HEK293 (cell line): ENCODE data around the gene TMEM183A.

ENCODE experiments used
- CTCF ChIA-PET: fragments of 350-600 bp; formaldehyde crosslinking; extraction: SDS; loops from one replicate; lab custom pipeline; 2021; ENCODE audit warnings: antibody characterized with exemption; lab: Yijun Ruan, JAX
- POLR2A ChIA-PET: fragments of 300-600 bp; formaldehyde crosslinking; extraction: SDS; loops from one replicate; lab custom pipeline; 2020; ENCODE audit warnings: antibody characterized with exemption, inconsistent platforms; lab: Yijun Ruan, JAX
- H3K27ac ChIP-seq: fragments of 200-500 bp; sonication (Bioruptor generic); 2 replicates; pipeline ENCODE4 v1.5.1; 2014; ENCODE audit warnings: low read depth, low read length, control low read depth, inconsistent platforms; ENCODE audit errors: extremely low read depth
- H3K36me3 ChIP-seq, 2 experiments: fragments of 200-500 bp in 1 of 2; sonication (Bioruptor generic) in 1 of 2; 1 replicate in 1 of 2; 2 replicates in 1 of 2; pipeline ENCODE4 v1.5.1; 2014 to 2017; ENCODE audit warnings: inconsistent platforms in 2 of 2, low read length in 2 of 2; ENCODE audit not compliant: control insufficient read depth in 2 of 2, insufficient read depth in 1 of 2
- H3K4me1 ChIP-seq: fragments of 200-500 bp; sonication (Bioruptor generic); 2 replicates; pipeline ENCODE4 v1.5.1; 2014; ENCODE audit warnings: mild to moderate bottlenecking, low read length, inconsistent platforms; ENCODE audit not compliant: control insufficient read depth, insufficient read depth
- H3K4me3 ChIP-seq: 2 replicates; pipeline ENCODE4 v1.5.1; 2011; ENCODE audit warnings: low read depth, mild to moderate bottlenecking, control low read depth, low read length, moderate library complexity
- H3K9me3 ChIP-seq: fragments of 200-500 bp; sonication (Bioruptor generic); 2 replicates; pipeline ENCODE4 v1.5.1; 2014; ENCODE audit warnings: low read depth, low read length, inconsistent platforms; ENCODE audit not compliant: control insufficient read depth, insufficient read depth
- EGR2 ChIP-seq: fragments of 450-650 bp; formaldehyde crosslinking; IDR thresholded peaks from 2 replicates; pipeline ENCODE4 v1.5.1; 2016; ENCODE audit warnings: low read depth, missing biosample characterization, missing genetic modification characterization
- HOXC10 ChIP-seq: sonication (generic); formaldehyde crosslinking; IDR thresholded peaks from 2 replicates; pipeline ENCODE4 v1.8.1; 2023; ENCODE audit warnings: mild to moderate bottlenecking, missing genetic modification reagents
- MYNN ChIP-seq: fragments of 450-650 bp; formaldehyde crosslinking; IDR thresholded peaks from 2 replicates; pipeline ENCODE4 v1.5.1; 2016; ENCODE audit warnings: missing biosample characterization, missing genetic modification characterization, borderline replicate concordance
- OSR2 ChIP-seq: fragments of 450-650 bp; formaldehyde crosslinking; IDR thresholded peaks from 2 replicates; pipeline ENCODE4 v1.5.1; 2016; ENCODE audit warnings: missing biosample characterization, missing genetic modification characterization
- SCRT2 ChIP-seq: fragments of 450-650 bp; formaldehyde crosslinking; IDR thresholded peaks from 2 replicates; pipeline ENCODE4 v1.5.1; 2016; ENCODE audit warnings: missing biosample characterization, missing genetic modification characterization
- SP7 ChIP-seq: fragments of 450-650 bp; formaldehyde crosslinking; IDR thresholded peaks from 2 replicates; pipeline ENCODE4 v1.5.1; 2016; ENCODE audit warnings: missing biosample characterization, missing genetic modification characterization
- ZBTB20 ChIP-seq: fragments of 450-650 bp; formaldehyde crosslinking; IDR thresholded peaks from 2 replicates; pipeline ENCODE4 v1.5.1; 2016; ENCODE audit warnings: missing biosample characterization, missing genetic modification characterization
- ZBTB21 ChIP-seq: fragments of 450-650 bp; formaldehyde crosslinking; IDR thresholded peaks from 2 replicates; pipeline ENCODE4 v1.5.1; 2017; ENCODE audit warnings: missing biosample characterization, missing genetic modification characterization
- ZBTB48 ChIP-seq: fragments of 450-650 bp; formaldehyde crosslinking; IDR thresholded peaks from 2 replicates; pipeline ENCODE4 v1.5.1; 2016; ENCODE audit warnings: missing biosample characterization, missing genetic modification characterization
- ZFP69B ChIP-seq: fragments of 450-650 bp; formaldehyde crosslinking; IDR thresholded peaks from 2 replicates; pipeline ENCODE4 v1.5.1; 2016; ENCODE audit warnings: missing biosample characterization, missing genetic modification characterization
- ZIC2 ChIP-seq: fragments of 450-650 bp; formaldehyde crosslinking; IDR thresholded peaks from 2 replicates; pipeline ENCODE4 v1.5.1; 2016; ENCODE audit warnings: missing biosample characterization, missing genetic modification characterization
- ZNF10 ChIP-seq: fragments of 450-650 bp; formaldehyde crosslinking; IDR thresholded peaks from 2 replicates; pipeline ENCODE4 v1.5.1; 2017; ENCODE audit warnings: missing biosample characterization, missing genetic modification characterization
- ZNF146 ChIP-seq: fragments of 450-650 bp; formaldehyde crosslinking; IDR thresholded peaks from 2 replicates; pipeline ENCODE4 v1.5.1; 2016; ENCODE audit warnings: missing biosample characterization, missing genetic modification characterization
- ZNF175 ChIP-seq: fragments of 450-650 bp; formaldehyde crosslinking; IDR thresholded peaks from 2 replicates; pipeline ENCODE4 v1.5.1; 2016; ENCODE audit warnings: missing biosample characterization, missing genetic modification characterization
- ZNF221 ChIP-seq: fragments of 450-650 bp; formaldehyde crosslinking; IDR thresholded peaks from 2 replicates; pipeline ENCODE4 v1.5.1; 2017; ENCODE audit warnings: missing biosample characterization, missing genetic modification characterization, borderline replicate concordance
- ZNF302 ChIP-seq: fragments of 450-650 bp; formaldehyde crosslinking; IDR thresholded peaks from 2 replicates; pipeline ENCODE4 v1.5.1; 2016; ENCODE audit warnings: missing biosample characterization, missing genetic modification characterization, low read depth
- ZNF341 ChIP-seq: fragments of 450-650 bp; formaldehyde crosslinking; IDR thresholded peaks from 2 replicates; pipeline ENCODE4; 2016; ENCODE audit warnings: low read depth, missing biosample characterization, missing genetic modification characterization
- ZNF48 ChIP-seq: fragments of 450-650 bp; formaldehyde crosslinking; IDR thresholded peaks from 2 replicates; pipeline ENCODE4 v1.5.1; 2016; ENCODE audit warnings: missing biosample characterization, missing genetic modification characterization
- ZNF571 ChIP-seq: fragments of 450-650 bp; formaldehyde crosslinking; IDR thresholded peaks from 2 replicates; pipeline ENCODE4 v1.5.0; 2017; ENCODE audit warnings: missing biosample characterization, missing genetic modification characterization
- ZNF621 ChIP-seq: fragments of 450-650 bp; formaldehyde crosslinking; IDR thresholded peaks from 2 replicates; pipeline ENCODE4 v1.5.1; 2017; ENCODE audit warnings: missing biosample characterization, missing genetic modification characterization
- ZNF629 ChIP-seq: fragments of 450-650 bp; formaldehyde crosslinking; IDR thresholded peaks from 2 replicates; pipeline ENCODE4 v1.5.1; 2017; ENCODE audit warnings: missing biosample characterization, missing genetic modification characterization
- ZXDB ChIP-seq: fragments of 450-650 bp; formaldehyde crosslinking; IDR thresholded peaks from 2 replicates; pipeline ENCODE4 v1.5.1; 2016; ENCODE audit warnings: missing biosample characterization, missing genetic modification characterization
- TF ChIP-seq, protein P1 (sequence below): fragments of 450-650 bp; formaldehyde crosslinking; IDR thresholded peaks from 2 replicates; pipeline ENCODE4 v1.5.1; 2016; ENCODE audit warnings: missing biosample characterization, missing genetic modification characterization
- TF ChIP-seq, protein P2 (sequence below): fragments of 450-650 bp; formaldehyde crosslinking; IDR thresholded peaks from 2 replicates; pipeline ENCODE4 v1.5.1; 2016; ENCODE audit warnings: missing biosample characterization, missing genetic modification characterization
- TF ChIP-seq, protein P3 (sequence below): fragments of 450-650 bp; formaldehyde crosslinking; IDR thresholded peaks from 2 replicates; pipeline ENCODE4 v1.5.1; 2016; ENCODE audit warnings: missing biosample characterization, missing genetic modification characterization

TMEM183A gene

DNA sequence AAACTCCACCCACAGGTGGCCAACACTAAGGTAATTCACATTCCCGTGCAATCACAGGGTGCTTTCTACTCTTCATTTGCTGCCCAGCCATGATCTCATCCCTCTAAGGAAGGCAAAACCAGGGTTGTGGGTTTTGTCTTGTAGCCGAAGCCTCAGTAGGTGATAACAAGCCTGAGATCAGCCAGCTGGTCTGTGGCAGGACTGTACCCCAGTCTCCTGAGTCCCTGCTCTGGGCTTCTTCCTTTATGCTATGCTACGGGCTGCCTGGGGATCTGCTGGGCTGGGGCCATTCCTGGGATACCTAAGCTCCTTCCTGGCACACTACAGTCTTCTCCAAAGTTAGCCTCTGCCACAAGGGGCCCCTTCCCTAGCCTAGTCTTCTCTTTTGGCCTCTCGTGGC lies 29.0 kb downstream of the TMEM183A start:
- POLR2A ChIA-PET = interaction anchor here (1.3 kb wide), 1 partner anchor 29 kb away, joined by 5 read pairs; the partner anchor contains the start of gene TMEM183A
- Histone ChIP-seq H3K4me1 (no peaks in the 10 kb centered on the region; the same call in 1 of the 2 replicates), H3K9me3 (no peaks in the 10 kb centered on the region), H3K27ac (no peak overlapping the region), H3K4me3 (no peak overlapping the region), H3K36me3 (no peaks in the 10 kb centered on the region)
- CTCF ChIA-PET = interaction anchor here (0.6 to 23.3 kb wide), 9 partner anchors 8 to 231 kb away, joined by 3 to 526 read pairs (median 5); no protein-coding TSS in a partner anchor
- TF ChIP-seq SCRT2 (tag by site-specific recombination) (peak; percentile 27; the same call in 1 of the 2 replicates), ZBTB20 (tag by site-specific recombination) (peak; percentile 27), ZNF48 (tag by site-specific recombination) (no peak)

- H3K9me3 ChIP-seq = no peaks in the 10 kb centered on the region
- ChIA-PET CTCF (interaction anchor here (0.6 to 23.3 kb wide), 6 partner anchors 81 to 230 kb away, joined by 3 to 526 read pairs (median 8); no protein-coding TSS in a partner anchor), POLR2A (interaction anchor here (1.3 kb wide), 1 partner anchor 30 kb away, joined by 5 read pairs; the partner anchor contains the start of gene TMEM183A)
- H3K4me1 ChIP-seq = no peaks in the 10 kb centered on the region; the same call in 1 of the 2 replicates
- TF ChIP-seq ZNF48 (tag by site-specific recombination) = no peak
- no peak for TF ChIP-seq ZNF621
- TF ChIP-seq ZNF175 (tag by site-specific recombination) = no peak
- no peak for TF ChIP-seq ZNF571 (tag by site-specific recombination)
- 0 out of 2 replicates have a peak, but pooled peaks have one; percentile 17 for TF ChIP-seq ZNF341 (tag by site-specific recombination)
- no peak for TF ChIP-seq ZXDB (tag by site-specific recombination)
- no peak for TF ChIP-seq SCRT2 (tag by site-specific recombination)
- no peaks in the 10 kb centered on the region for H3K36me3 ChIP-seq
- no peak overlapping the region for H3K27ac ChIP-seq
- H3K4me3 ChIP-seq = no peak overlapping the region
Measured at GRCh38 chr1:203036537-203036936, 29.4 kb downstream of the TMEM183A start.

DNA sequence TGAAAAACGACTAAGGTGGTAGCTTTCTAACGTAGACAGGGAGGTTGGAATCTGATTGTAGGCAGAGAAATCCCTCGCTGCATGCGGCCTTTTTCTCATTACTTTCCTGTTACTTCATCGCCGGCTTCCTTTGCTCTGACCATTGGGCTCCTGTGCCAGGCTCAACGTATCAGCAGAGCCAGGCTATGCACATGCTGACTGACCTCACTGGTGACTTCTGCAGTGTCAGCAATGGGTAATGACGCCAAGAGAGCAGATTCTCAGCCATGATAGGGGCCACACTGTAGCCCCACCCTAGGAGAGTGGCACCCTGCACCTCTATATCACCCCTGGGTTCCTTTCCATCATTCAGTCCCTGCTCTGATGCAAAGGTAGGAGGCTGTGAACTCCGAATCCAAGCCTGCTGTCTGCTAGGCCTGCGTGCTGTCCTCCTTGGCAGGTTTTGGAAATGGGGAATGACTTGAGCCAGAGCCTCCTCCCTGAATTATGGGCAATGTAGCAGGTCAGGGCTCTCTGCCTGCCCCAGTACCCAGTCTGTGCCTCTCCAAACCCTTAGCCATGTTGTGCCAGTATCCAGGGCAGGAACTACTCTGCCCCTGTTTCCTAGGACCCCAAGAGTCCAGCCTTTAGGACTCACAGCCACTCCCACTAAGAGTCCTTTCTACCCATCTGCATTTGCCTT lies 30.5 kb downstream of the TMEM183A start:
- POLR2A ChIA-PET = no interaction called here
- H3K4me1 ChIP-seq = no peaks in the 10 kb centered on the region; the same call in 1 of the 2 replicates
- H3K27ac ChIP-seq = no peak overlapping the region
- H3K4me3 ChIP-seq = no peak overlapping the region
- H3K36me3 ChIP-seq = no peaks in the 10 kb centered on the region
- H3K9me3 ChIP-seq = no peaks in the 10 kb centered on the region
- CTCF ChIA-PET = interaction anchor here (0.6 to 23.3 kb wide), 7 partner anchors 16 to 229 kb away, joined by 3 to 526 read pairs (median 71); no protein-coding TSS in a partner anchor
- TF ChIP-seq HOXC10 (CRISPR knock-in tag) (no peak), ZNF302 (no peak), ZBTB48 (tag by site-specific recombination) (no peak), SP7 (no peak), ZNF146 (tag by site-specific recombination) (no peak), ZNF221 (no peak), OSR2 (tag by site-specific recombination) (no peak), EGR2 (tag by site-specific recombination) (no peak), ZBTB21 (tag by site-specific recombination) (no peak), MYNN (tag by site-specific recombination) (no peak), ZNF10 (tag by site-specific recombination) (no peak), ZNF629 (tag by site-specific recombination) (no peak), ZFP69B (tag by site-specific recombination) (no peak), ZIC2 (tag by site-specific recombination) (no peak)
- TF ChIP-seq, protein P1, sequence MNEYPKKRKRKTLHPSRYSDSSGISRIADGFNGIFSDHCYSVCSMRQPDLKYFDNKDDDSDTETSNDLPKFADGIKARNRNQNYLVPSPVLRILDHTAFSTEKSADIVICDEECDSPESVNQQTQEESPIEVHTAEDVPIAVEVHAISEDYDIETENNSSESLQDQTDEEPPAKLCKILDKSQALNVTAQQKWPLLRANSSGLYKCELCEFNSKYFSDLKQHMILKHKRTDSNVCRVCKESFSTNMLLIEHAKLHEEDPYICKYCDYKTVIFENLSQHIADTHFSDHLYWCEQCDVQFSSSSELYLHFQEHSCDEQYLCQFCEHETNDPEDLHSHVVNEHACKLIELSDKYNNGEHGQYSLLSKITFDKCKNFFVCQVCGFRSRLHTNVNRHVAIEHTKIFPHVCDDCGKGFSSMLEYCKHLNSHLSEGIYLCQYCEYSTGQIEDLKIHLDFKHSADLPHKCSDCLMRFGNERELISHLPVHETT (tag by site-specific recombination) = no peak
- TF ChIP-seq, protein P2, sequence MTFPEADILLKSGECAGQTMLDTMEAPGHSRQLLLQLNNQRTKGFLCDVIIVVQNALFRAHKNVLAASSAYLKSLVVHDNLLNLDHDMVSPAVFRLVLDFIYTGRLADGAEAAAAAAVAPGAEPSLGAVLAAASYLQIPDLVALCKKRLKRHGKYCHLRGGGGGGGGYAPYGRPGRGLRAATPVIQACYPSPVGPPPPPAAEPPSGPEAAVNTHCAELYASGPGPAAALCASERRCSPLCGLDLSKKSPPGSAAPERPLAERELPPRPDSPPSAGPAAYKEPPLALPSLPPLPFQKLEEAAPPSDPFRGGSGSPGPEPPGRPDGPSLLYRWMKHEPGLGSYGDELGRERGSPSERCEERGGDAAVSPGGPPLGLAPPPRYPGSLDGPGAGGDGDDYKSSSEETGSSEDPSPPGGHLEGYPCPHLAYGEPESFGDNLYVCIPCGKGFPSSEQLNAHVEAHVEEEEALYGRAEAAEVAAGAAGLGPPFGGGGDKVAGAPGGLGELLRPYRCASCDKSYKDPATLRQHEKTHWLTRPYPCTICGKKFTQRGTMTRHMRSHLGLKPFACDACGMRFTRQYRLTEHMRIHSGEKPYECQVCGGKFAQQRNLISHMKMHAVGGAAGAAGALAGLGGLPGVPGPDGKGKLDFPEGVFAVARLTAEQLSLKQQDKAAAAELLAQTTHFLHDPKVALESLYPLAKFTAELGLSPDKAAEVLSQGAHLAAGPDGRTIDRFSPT = no peak
- TF ChIP-seq, protein P3, sequence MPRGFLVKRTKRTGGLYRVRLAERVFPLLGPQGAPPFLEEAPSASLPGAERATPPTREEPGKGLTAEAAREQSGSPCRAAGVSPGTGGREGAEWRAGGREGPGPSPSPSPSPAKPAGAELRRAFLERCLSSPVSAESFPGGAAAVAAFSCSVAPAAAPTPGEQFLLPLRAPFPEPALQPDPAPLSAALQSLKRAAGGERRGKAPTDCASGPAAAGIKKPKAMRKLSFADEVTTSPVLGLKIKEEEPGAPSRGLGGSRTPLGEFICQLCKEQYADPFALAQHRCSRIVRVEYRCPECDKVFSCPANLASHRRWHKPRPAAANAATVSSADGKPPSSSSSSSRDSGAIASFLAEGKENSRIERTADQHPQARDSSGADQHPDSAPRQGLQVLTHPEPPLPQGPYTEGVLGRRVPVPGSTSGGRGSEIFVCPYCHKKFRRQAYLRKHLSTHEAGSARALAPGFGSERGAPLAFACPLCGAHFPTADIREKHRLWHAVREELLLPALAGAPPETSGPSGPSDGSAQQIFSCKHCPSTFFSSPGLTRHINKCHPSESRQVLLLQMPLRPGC (tag by site-specific recombination) = no peak
